HAP-1 (cell line): ENCODE results near the gene TIGD3.

Experiments used
- DNase-seq, 2 experiments: peaks; one replicate each; pipeline ENCODE4 v3.0.0-alpha.2; 2016 to 2020; ENCODE audit warnings: low spot score in 2 of 2
- H3K27me3 ChIP-seq: fragments of 250-450 bp; sonication (Bioruptor Pico); 2 replicates; pipeline ENCODE4 v1.5.1; 2020; ENCODE audit warnings: low read depth, mild to moderate bottlenecking, moderate library complexity
- H3K36me3 ChIP-seq: fragments of 250-450 bp; sonication (Bioruptor Pico); replicated peaks from 2 replicates; pipeline ENCODE4 v1.5.1; 2020; ENCODE audit warnings: mild to moderate bottlenecking
- H3K4me1 ChIP-seq: fragments of 250-450 bp; sonication (Bioruptor Pico); 2 replicates; pipeline ENCODE4 v1.5.1; 2020; ENCODE audit warnings: mild to moderate bottlenecking
- H3K4me3 ChIP-seq: fragments of 250-450 bp; sonication (Bioruptor Pico); 2 replicates; pipeline ENCODE4 v1.5.1; 2020; ENCODE audit warnings: mild to moderate bottlenecking, moderate library complexity
- H3K9me3 ChIP-seq: fragments of 250-450 bp; sonication (Bioruptor Pico); 2 replicates; pipeline ENCODE4 v1.5.1; 2020; ENCODE audit warnings: mild to moderate bottlenecking, moderate library complexity
- in situ Hi-C: fragments of 300-500 bp; cut with MboI; formaldehyde crosslinking; loops from 3 replicates; pipeline ENCODE4 v1.14.3; 2020; ENCODE audit warnings: low sequenced_read_pairs, inconsistent platforms, mixed read lengths

TIGD3 gene

DNA sequence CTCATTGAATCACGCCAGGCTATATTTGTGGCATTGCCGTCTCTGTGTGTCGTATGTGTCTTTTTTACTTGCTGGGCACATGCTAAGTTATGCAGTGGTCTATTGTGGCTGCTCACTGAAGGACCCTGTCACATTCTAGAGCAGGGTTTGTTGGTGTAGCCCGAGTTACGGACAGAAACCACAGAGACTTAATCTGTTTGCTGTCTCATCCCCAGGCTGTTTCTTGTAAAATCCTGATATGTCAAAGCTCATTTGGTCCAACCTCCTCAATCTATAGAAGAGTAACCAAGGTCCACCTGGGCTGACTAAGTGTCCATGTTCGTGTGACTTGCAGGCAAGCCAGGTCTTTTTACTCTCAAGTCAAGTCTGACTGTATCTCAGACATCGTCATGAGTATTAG is 15.9 kb upstream of the TIGD3 start:
- Histone ChIP-seq H3K9me3 (no peaks in the 10 kb centered on the region), H3K36me3 (peaks cover 42% of the 10 kb centered on the region), H3K27me3 (no peaks in the 10 kb centered on the region), H3K4me3 (no peak overlapping the region), H3K4me1 (peaks cover 5% of the 10 kb centered on the region; the same call in 1 of the 2 replicates)
- DNase-seq: no peak
- in situ Hi-C loops: no loop called here

- in situ Hi-C loops: no loop called here
- DNase-seq: no peak
- Histone ChIP-seq H3K36me3 (peaks cover 58% of the 10 kb centered on the region), H3K27me3 (no peaks in the 10 kb centered on the region), H3K4me1 (peaks cover 3% of the 10 kb centered on the region; the same call in 1 of the 2 replicates), H3K4me3 (no peak overlapping the region), H3K9me3 (no peaks in the 10 kb centered on the region)
These were observed 14.3 kb upstream of the TIGD3 start for GRCh38 chr11:65340226-65340625.

GRCh38 chr11:65341856-65342255 is 12.7 kb upstream of the TIGD3 start:
- Histone ChIP-seq H3K4me3 (no peak overlapping the region), H3K9me3 (no peaks in the 10 kb centered on the region), H3K27me3 (no peaks in the 10 kb centered on the region), H3K4me1 (no peaks in the 10 kb centered on the region), H3K36me3 (peaks cover 64% of the 10 kb centered on the region)
- in situ Hi-C loops: no loop called here
- DNase-seq: no peak

DNA sequence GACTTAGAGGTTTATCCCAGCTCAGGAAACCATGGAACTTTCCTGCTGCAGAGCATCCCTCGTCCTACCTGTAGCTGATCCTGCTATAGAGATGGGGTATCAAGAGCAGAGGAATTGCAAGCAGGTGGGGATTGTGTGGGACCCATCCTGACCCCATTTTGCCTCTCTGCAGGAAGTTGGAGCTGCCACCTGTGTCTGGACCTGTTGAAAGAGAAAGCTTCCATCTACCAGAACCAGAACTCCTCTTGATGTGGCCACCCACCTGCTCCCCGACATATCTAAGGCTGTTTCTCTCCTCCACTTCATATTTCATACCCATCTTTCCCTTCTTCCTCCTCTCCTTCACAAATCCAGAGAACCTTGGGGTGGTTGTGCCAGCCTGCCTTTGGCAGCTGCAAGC is 3.0 kb upstream of the TIGD3 start:
- in situ Hi-C loops: no loop called here
- DNase-seq: no peak
- Histone ChIP-seq H3K27me3 (no peaks in the 10 kb centered on the region), H3K4me3 (no peak overlapping the region), H3K4me1 (0 out of 2 replicates have a peak, but pooled peaks cover 3% of the 10 kb centered on the region), H3K36me3 (peaks cover 58% of the 10 kb centered on the region), H3K9me3 (no peaks in the 10 kb centered on the region)

- no peak for DNase-seq
- in situ Hi-C loops: no loop called here
- Histone ChIP-seq H3K4me1 (0 out of 2 replicates have a peak, but pooled peaks cover 3% of the 10 kb centered on the region), H3K36me3 (peaks cover 46% of the 10 kb centered on the region), H3K9me3 (no peaks in the 10 kb centered on the region), H3K4me3 (no peak overlapping the region), H3K27me3 (no peaks in the 10 kb centered on the region)
These were observed 1.8 kb upstream of the TIGD3 start for GRCh38 chr11:65352783-65353182.

DNA sequence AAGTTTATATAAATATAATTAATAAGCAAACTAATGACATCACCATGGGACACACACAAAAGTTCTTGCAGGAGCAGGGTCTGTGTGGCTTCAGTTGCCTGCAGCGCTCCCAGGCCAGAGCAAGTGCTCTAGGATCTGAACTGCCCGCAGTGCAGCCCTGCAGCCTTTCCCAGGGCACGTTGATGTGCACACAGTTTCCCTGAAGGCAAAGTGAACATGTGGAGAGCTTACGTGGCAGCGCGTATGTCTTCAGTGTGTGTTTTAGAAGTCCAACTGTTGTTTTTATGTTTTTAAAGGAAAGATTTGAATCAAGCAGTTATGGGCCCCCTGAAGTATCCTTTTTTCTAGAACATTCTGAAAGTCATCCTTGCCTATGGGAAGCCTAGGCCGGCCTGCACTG is 1.2 kb upstream of the TIGD3 start:
- H3K36me3 ChIP-seq: peaks cover 41% of the 10 kb centered on the region
- in situ Hi-C loops: no loop called here
- H3K4me1 ChIP-seq: 0 out of 2 replicates have a peak, but pooled peaks cover 3% of the 10 kb centered on the region
- no peak overlapping the region for H3K4me3 ChIP-seq
- H3K9me3 ChIP-seq: no peaks in the 10 kb centered on the region
- H3K27me3 ChIP-seq: no peaks in the 10 kb centered on the region
- DNase-seq: no peak

DNA sequence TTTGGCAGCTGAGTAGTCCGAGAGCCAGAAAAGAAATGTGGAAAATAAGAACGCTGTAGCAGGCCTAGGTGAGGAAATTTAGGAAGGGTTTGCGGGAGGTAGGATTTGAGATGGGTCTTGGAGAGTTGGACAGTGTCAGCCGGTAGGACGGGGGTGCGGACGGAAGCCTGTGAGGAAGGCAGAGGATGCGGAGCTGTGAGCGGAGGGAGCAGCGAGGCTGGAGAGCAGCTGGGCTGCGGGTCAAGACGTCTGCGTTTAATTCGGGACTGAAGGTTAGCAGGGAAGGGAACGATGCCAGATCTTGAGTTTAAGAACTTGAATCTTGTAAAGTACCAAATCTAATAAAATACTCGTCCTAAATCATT is 669 bp upstream of the TIGD3 start:
- in situ Hi-C loops: no loop called here
- Histone ChIP-seq H3K4me3 (peak overlapping the region; percentile 25), H3K27me3 (no peaks in the 10 kb centered on the region), H3K9me3 (no peaks in the 10 kb centered on the region), H3K4me1 (0 out of 2 replicates have a peak, but pooled peaks cover 3% of the 10 kb centered on the region), H3K36me3 (peaks cover 37% of the 10 kb centered on the region)
- no peak for DNase-seq

DNA sequence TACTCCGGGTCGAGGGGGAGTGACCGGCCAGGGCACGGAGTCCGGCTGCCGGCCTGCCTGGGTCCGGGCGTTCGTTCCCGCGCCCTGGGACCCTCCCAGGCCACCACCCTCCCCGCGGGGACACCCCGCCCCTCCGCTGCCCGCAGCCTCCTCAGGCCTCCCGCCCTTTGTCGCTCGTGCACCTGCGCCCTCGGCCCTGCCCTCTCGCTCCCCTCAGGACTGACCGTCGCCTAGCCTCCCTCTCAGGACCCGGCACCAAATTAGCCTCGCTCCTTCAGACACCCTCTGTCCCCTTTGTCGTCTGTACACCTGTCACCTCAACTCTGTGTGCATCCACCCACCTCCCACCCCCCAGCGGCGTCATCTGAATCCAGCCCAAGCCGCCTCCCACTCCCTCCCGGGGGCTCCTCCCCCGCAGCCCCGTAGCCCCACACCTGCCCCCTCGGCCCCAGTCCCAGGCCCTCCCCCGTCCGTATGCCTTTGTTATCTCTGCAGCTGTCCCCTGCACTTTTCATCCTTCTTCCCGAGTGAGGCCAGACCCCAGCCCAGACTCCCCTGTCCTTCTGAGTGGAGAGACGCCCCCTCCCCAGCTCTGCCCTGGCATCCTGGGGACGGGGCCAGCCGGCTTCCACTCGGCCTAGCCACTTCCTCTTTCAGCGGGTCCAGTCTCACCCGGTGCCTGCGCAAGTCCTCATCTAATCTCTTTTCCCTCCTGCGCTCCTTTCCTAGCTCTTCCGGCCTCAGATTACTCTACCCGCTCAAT is 643 bp downstream of the TIGD3 start:
- H3K4me1 ChIP-seq: 0 out of 2 replicates have a peak, but pooled peaks cover 3% of the 10 kb centered on the region
- peak in 1 of 2 experiments; percentile 75 for DNase-seq
- peaks cover 24% of the 10 kb centered on the region for H3K36me3 ChIP-seq
- H3K27me3 ChIP-seq: no peaks in the 10 kb centered on the region
- no peaks in the 10 kb centered on the region for H3K9me3 ChIP-seq
- H3K4me3 ChIP-seq: peak overlapping the region; percentile 43
- in situ Hi-C loops: no loop called here

GRCh38 chr11:65355776-65356393 is 1.3 kb downstream of the TIGD3 start:
- Histone ChIP-seq H3K36me3 (peaks cover 20% of the 10 kb centered on the region), H3K4me3 (no peak overlapping the region), H3K9me3 (no peaks in the 10 kb centered on the region), H3K27me3 (no peaks in the 10 kb centered on the region), H3K4me1 (0 out of 2 replicates have a peak, but pooled peaks cover 3% of the 10 kb centered on the region)
- in situ Hi-C loops: no loop called here
- no peak for DNase-seq

DNA sequence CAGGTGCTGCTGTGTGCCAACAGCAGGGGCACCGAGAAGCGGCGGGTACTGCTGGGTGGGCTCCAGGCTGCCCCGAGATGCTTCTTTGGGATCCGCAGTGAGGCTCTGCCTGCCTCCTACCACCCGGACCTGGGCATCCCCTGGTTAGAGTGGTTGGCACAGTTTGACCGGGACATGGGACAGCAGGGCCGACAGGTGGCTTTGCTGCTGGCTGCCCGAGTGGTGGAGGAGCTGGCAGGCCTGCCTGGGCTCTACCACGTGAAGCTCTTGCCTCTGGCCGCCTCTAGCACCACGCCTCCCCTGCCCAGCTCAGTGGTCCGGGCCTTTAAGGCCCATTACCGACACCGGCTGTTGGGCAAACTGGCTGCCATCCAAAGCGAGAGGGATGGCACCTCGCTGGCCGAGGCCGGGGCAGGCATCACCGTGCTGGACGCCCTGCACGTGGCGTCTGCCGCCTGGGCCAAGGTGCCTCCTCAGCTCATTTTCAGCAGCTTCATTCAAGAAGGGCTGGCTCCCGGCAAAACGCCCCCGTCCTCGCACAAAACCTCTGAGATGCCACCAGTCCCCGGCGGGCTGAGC is 1.9 kb downstream of the TIGD3 start:
- Histone ChIP-seq H3K27me3 (no peaks in the 10 kb centered on the region), H3K36me3 (peaks cover 14% of the 10 kb centered on the region), H3K4me3 (no peak overlapping the region), H3K9me3 (no peaks in the 10 kb centered on the region), H3K4me1 (0 out of 2 replicates have a peak, but pooled peaks cover 3% of the 10 kb centered on the region)
- in situ Hi-C loops: no loop called here
- DNase-seq: no peak

DNA sequence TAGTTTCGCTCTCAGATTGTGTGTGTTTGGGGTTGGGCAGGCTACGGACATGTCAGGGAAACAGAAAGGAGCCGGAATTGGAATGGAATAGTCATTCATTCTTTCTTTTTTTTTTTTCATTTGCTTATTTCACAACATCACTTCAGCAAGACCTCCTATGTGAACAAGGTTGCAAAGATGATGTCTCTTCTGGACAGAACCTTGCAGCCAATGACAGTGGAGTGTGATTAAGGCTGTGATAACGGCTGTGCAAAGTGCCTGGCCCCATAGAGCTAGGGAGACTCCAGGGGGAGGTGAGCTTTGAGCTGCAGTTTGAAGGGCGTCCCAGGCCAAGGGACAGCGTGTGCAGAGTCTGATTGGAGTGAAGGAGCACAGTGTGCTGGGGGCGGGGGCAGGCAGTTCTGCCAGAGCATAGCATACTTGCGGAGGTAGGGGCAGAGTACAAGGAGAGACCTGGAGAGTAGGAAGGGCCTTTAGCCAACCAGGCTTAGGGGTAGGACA is 3.4 kb downstream of the TIGD3 start:
- DNase-seq: no peak
- H3K9me3 ChIP-seq: no peaks in the 10 kb centered on the region
- 0 out of 2 replicates have a peak, but pooled peaks cover 3% of the 10 kb centered on the region for H3K4me1 ChIP-seq
- H3K27me3 ChIP-seq: no peaks in the 10 kb centered on the region
- H3K36me3 ChIP-seq: 0 out of 2 replicates have a peak, but pooled peaks cover 2% of the 10 kb centered on the region
- in situ Hi-C loops: no loop called here
- no peak overlapping the region for H3K4me3 ChIP-seq

- no peak for DNase-seq
- peaks cover 11% of the 10 kb centered on the region for H3K4me1 ChIP-seq
- no peak overlapping the region for H3K4me3 ChIP-seq
- no peaks in the 10 kb centered on the region for H3K27me3 ChIP-seq
- in situ Hi-C loops: no loop called here
- no peaks in the 10 kb centered on the region for H3K9me3 ChIP-seq
- H3K36me3 ChIP-seq: no peaks in the 10 kb centered on the region
These were observed 7.9 kb downstream of the TIGD3 start for GRCh38 chr11:65362320-65362931.

DNA sequence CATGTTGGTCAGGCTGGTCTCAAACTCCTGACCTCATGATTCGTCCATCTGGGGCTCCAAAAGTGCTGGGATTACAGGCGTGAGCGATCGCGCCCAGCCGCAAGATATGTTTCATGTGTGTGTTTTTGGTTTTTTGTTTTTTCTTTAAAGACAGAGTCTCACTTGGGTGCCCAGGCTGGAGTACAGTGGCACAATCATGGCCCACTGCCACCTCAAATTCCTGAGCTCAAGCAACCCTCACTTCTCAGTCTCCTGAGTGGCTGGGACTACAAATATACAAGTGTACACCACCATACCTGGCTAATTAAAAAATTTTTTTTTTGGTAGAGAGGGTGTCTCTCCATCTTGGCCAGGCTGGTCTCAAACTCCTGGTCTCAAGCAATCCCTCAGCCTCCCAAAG is 8.4 kb downstream of the TIGD3 start:
- peaks cover 11% of the 10 kb centered on the region for H3K4me1 ChIP-seq
- in situ Hi-C loops: no loop called here
- no peak for DNase-seq
- no peaks in the 10 kb centered on the region for H3K36me3 ChIP-seq
- no peaks in the 10 kb centered on the region for H3K9me3 ChIP-seq
- H3K4me3 ChIP-seq: no peak overlapping the region
- H3K27me3 ChIP-seq: no peaks in the 10 kb centered on the region
